ENCODE results near the gene COL13A1. TPM values are rescaled to one million over a fixed set of nuclear protein-coding genes. Genes with fewer than 3 reads are reported as not detected.

The COL13A1 gene
- total and polyA plus RNA-seq, 2 of the 8 experiments (the other 6 are each of a cell fraction or from before 2014, with no cell fraction given), result 2.6 to 5.2 TPM

DNA sequence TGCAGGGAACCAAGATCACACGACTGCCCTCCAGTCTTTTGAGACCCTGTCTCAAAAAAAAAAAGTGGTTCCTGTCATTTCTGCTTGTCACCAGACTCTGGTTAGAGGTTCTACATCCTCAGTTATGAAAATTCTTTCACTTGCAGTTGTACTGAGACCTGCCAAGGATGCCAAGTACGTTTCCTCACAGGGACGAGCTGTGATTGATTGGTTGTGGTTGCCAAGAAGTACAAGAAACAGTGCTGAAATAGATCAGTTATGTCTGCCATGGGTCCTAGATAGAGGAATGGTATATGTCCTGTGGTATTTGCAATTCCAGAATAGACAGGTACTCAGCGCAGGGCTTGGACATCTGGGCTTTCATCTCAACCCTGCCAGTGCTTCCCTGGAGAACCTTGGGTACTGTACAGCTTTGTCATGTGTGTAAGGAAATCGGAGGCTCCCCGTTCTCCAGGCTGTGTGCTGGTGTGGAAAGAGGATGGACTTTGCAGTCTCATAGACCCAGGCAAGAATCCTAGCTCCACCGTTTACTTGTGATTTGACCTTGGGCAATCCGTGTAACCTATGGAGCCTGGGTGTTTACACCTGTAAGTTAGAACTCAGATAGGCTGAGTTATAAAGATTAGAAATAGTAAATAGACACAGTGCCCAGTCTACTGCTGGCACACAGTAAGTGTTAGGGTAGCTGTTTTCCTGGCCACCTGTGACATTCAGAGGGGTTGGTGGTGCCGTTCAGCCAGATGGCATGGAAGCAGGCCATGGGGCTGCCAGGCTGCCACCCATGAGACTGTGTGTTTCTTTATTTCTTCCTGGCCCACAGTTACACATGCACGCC, 53.0 kb downstream of the COL13A1 start:
- Histone ChIP-seq H3K27me3 (replicated peaks in 1 of 4; ENCODE audit: control insufficient read depth in 3 of 4, extremely low read depth in 1 of 4, insufficient read depth in 3 of 4, low read length in 3 of 4) (no peaks in the 10 kb centered on the region; a peak in 1 of 7 replicates), H2BK20ac (ENCODE audit: low read length) (peak overlapping the region; percentile 92; the same call in 1 of the 2 replicates), H3K4me1 (replicated peaks in 1 of 4; ENCODE audit: control insufficient read depth in 3 of 4, insufficient read depth in 4 of 4, low read length in 3 of 4) (peaks cover 8 to 24% (median 14%) of the 10 kb centered on the region in 4 experiments), H3K9me3 (ENCODE audit: insufficient read depth in 2 of 2, low read depth in 1 of 2, low read length in 1 of 2) (no peaks in the 10 kb centered on the region), H3K14ac (ENCODE audit: insufficient read length) (no peak overlapping the region), H3K79me2 (ENCODE audit: control insufficient read depth in 1 of 2, insufficient read depth in 2 of 2, low read length in 2 of 2) (no peaks in the 10 kb centered on the region), H3K36me3 (ENCODE audit: control insufficient read depth in 2 of 4, insufficient read depth in 4 of 4, low read length in 3 of 4) (no peaks in the 10 kb centered on the region), H2BK12ac (ENCODE audit: low read depth, low read length) (peak overlapping the region; percentile 51; the same call in 1 of the 2 replicates), H3K9ac (replicated peaks in 1 of 4; ENCODE audit: extremely low read depth in 1 of 4, low read depth in 3 of 4, low read length in 3 of 4) (no peak overlapping the region), H2AFZ (ENCODE audit: low read length) (no peak overlapping the region), H3K4ac (replicated peaks; ENCODE audit: insufficient read length, low read depth, low read length) (peak overlapping the region; percentile 37), H3K56ac (replicated peaks; ENCODE audit: insufficient read length, low read depth, low read length) (no peak overlapping the region), H3K23me2 (ENCODE audit: low read depth, low read length) (no peaks in the 10 kb centered on the region), H2BK5ac (ENCODE audit: low read depth, low read length) (0 out of 2 replicates have a peak overlapping the region, but pooled peaks have one; percentile 82), H2BK15ac (ENCODE audit: low read length) (peak overlapping the region; percentile 83), H2AK5ac (ENCODE audit: low read depth, low read length) (0 out of 2 replicates have a peak overlapping the region, but pooled peaks have one; percentile 39), H4K20me1 (replicated peaks in 1 of 2; ENCODE audit: control insufficient read depth in 1 of 2, insufficient read depth in 2 of 2, low read length in 2 of 2) (no peaks in the 10 kb centered on the region), H3K4me2 (ENCODE audit: insufficient read depth in 1 of 2, low read depth in 2 of 2, low read length in 2 of 2) (no peak overlapping the region), H4K8ac (ENCODE audit: extremely low read depth, insufficient read depth, low read length) (no peak overlapping the region), H3K27ac (ENCODE audit: low read depth, low read length) (no peak overlapping the region), H4K5ac (ENCODE audit: insufficient read length, low read depth, low read length) (no peak overlapping the region), H3K79me1 (ENCODE audit: low read depth, low read length) (no peaks in the 10 kb centered on the region), H3K18ac (ENCODE audit: extremely low read depth, low read length) (no peak overlapping the region), H3K23ac (ENCODE audit: insufficient read length) (no peak overlapping the region), H3K4me3 (ENCODE audit: extremely low read depth in 1 of 4, insufficient read depth in 2 of 4, low read depth in 3 of 4, low read length in 4 of 4) (no peak overlapping the region), H4K91ac (replicated peaks; ENCODE audit: insufficient read length, low read length) (peak overlapping the region; percentile 29), H2BK120ac (replicated peaks; ENCODE audit: low read depth, low read length) (no peak overlapping the region)
- no peak for FAIRE-seq
- DNase-seq (ENCODE audit: low read depth in 1 of 2, low spot score in 2 of 2), result no peak
- POLR2A ChIA-PET (ENCODE audit: partially characterized antibody), result interaction anchor here (0.6 to 1.7 kb wide), 2 partner anchors 12 to 53 kb away, joined by 3 to 5 read pairs; no protein-coding TSS in a partner anchor
- 86% methylated on average over 10 of the region's 10 CpGs; no CpG with 5 or more reads in 1 of the 2 experiments for WGBS, 2 experiments (ENCODE audit: extremely low coverage in 1 of 2, insufficient coverage in 1 of 2, insufficient read length in 1 of 2, insufficient replicate concordance in 2 of 2, low coverage in 1 of 2, low lambda C conversion rate in 2 of 2, missing lambda C conversion rate in 1 of 2)
- CTCF ChIA-PET (ENCODE audit: partially characterized antibody), result interaction anchor here (0.6 to 15.3 kb wide), 12 partner anchors 11 to 210 kb away, joined by 3 to 170 read pairs (median 6); partner anchors contain the start of gene COL13A1
- TF ChIP-seq TBP (IDR thresholded peaks at IDR 0.05; ENCODE audit: low read depth, low read length), result no peak
- TF ChIP-seq POLR2AphosphoS5 (IDR thresholded peaks at IDR 0.05; ENCODE audit: low read depth, low read length), result no peak
- TF ChIP-seq SP2 (IDR thresholded peaks at IDR 0.05; ENCODE audit: low read length), result no peak
- TF ChIP-seq JUN (IDR thresholded peaks at IDR 0.05; ENCODE audit: low read depth, low read length), result no peak
- no peak for TF ChIP-seq YY1 (IDR thresholded peaks at IDR 0.05; ENCODE audit: low read depth, low read length)
- TF ChIP-seq EP300 (IDR thresholded peaks at IDR 0.05; ENCODE audit: borderline replicate concordance in 1 of 2, low read depth in 2 of 2, low read length in 2 of 2), result no peak
- TF ChIP-seq E2F6 (IDR thresholded peaks at IDR 0.05), result no peak
- TF ChIP-seq SUZ12 (IDR thresholded peaks at IDR 0.05; ENCODE audit: low read length), result no peak
- no peak for TF ChIP-seq ZNF274 (IDR thresholded peaks at IDR 0.05; ENCODE audit: borderline replicate concordance, extremely low read depth, low read length)
- no peak for TF ChIP-seq BACH1 (IDR thresholded peaks at IDR 0.05; ENCODE audit: low read length)
- TF ChIP-seq KDM4A (IDR thresholded peaks at IDR 0.05; ENCODE audit: low read depth, low read length, severe bottlenecking), result no peak
- no peak for TF ChIP-seq ASH2L (IDR thresholded peaks at IDR 0.05; ENCODE audit: low read length)

All from H1 (cell line).